ENCODE measurements around the gene FAAH2.
A peak's percentile ranks its signal among the peaks of the same experiment; 100 is the strongest.
"Not testable (repeated sequence)": the region's sequence is repeated elsewhere in the genome, so short reads cannot be mapped to it uniquely, and the experiment has no call there.

Gene FAAH2

DNA sequence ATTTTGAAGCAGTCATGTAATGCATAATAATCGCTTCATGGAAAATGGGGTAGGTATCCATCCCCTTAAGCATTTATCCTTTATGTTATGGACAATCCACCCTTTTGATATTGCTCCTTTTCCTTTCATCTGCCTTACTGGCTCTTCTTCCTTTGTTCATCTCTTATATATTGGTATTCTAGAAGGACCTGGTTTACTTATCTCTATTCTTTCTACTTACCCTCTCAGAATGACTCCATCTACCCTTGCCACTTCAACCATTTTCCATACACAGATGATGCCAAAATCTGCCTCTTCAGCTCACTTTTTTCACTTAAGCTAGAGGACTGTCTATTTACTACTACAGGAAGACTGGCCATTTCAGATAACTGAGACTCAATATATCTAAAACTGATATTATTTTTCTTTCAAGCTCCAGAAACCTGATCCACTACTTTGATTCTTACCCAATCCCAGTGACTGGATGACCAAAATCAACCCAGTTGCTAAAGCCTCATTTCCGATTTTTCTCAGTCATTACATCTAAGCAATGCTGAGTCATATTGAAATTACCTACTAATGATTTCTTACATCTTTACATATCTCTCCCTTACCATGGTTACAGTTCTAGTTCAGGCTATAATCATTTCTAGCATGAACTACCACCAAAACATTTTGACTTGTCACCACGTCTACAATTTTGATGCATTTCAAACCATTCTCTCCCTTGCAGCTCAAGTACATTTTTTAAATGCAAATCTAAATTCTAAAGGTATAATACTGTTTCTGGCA lies 93.7 kb downstream of the FAAH2 start:
- DNase-seq (ENCODE audit: low read depth): no peak

DNA sequence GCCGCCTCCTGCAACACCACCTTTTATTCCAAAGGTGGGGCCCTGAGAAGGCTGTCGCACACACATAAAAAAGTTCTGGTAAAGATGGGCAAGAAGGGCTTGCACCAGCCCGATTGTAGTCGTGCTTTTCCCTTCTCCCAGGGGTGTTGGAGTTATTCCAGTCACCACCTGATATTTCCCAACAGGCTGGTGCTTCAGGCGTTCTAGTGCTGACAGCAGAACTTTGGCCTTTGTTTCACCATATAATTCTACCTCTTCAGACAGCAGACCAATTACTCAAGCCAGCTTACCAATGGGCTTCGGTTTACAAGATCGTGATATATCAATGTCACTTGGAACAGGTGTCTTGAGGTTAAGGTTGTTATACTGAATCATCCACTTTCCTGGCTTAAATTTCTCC lies 107.7 kb downstream of the FAAH2 start:
- not testable (repeated sequence) for DNase-seq (ENCODE audit: low read depth)

DNA sequence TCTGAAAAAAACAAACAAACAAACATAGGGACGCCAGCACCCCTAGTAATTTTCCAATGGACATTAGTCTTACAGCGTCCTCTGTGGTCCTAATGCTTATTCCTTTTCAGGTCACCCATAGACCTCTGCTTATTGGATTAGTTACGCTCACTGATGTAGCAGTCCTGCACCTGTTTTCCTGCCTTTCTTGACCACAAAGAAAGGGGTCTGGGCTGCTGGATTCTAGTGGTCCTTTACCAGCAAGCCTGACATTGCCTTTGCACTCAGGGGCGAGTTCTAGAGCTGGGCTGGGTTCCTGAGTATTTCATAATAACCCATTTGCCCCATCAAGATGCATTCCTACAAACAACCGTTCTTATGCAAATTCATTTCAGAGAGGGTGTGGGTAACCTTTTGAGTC lies 116.7 kb downstream of the FAAH2 start:
- not testable (repeated sequence) for DNase-seq (ENCODE audit: low read depth)

DNA sequence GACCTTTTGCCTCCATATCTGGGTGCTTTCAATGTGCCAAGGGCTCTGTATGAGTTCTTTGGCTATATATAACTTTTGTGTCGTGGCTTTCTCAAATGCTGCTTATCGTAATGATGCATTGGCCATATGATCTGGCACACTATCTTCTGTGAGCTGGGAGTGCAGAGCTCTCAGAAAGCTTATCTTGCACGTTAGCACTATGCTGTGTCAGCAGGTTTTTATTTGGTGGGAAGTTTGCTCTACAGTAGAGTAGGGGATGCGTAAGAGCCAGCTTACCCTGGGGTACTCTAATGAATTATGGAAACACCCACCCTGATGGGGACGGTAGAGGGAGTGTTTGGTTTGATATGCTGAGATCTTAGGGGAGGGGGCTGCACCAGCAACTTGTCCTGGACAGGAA lies 119.6 kb downstream of the FAAH2 start:
- no peak for DNase-seq (ENCODE audit: low read depth)

DNA sequence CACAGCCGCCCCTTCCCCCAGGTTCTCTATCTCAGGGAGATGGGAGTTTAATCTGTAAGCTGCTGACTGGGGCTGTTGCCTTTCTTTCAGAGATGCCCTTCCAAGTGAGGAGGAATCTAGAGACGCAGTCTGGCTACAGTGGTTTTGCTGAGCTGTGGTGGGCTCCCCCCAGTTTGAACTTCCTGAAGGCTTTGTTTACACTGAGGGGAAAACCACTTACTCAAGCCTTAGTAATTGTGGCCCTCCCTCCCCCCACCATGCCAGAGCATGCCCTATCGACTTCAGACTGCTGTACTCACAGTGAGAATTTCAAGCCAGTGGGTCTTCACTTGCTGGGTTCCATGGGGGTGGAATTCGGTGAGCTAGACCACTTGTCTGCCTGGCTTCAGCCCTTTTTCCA lies 131.3 kb downstream of the FAAH2 start:
- DNase-seq (ENCODE audit: low read depth): no peak

DNA sequence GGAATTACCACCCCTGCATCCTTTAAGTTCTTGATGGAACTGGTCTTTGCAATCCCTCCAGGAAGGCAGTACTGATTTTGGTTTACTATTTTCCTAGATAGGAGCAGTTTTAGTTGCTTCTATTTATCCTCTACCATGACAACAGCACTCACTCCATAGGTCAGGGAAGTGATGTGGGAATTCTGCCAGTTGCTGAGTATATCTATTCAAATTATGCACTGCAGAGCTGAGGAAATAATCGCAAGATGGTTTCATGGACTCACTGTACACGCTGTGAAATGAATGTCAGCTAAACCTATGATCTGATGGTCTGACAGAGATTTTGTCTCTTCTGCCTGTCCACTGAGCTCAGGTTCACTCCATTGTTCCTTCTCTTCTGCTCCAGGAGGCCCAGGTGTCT lies 135.8 kb downstream of the FAAH2 start:
- DNase-seq (ENCODE audit: low read depth): no peak

DNA sequence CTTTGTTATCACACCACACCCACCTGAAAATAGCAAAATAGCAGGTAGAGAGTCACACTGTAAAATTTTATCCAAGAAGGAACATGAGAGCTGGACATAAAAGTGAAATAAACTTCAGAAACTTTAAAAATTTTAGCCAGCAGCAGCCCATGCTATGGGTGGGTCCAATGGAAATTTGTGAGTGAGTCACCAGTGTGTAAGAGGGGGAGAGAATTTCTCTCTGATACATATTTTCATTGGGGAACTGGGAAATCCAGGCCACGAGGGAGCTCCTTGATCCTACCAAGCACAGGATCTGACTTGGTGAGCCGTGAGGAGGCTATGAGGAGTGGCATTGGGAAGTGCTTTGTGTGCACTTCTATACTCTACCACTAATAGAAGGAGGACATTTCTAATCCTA lies 136.3 kb downstream of the FAAH2 start:
- DNase-seq (ENCODE audit: low read depth): no peak

DNA sequence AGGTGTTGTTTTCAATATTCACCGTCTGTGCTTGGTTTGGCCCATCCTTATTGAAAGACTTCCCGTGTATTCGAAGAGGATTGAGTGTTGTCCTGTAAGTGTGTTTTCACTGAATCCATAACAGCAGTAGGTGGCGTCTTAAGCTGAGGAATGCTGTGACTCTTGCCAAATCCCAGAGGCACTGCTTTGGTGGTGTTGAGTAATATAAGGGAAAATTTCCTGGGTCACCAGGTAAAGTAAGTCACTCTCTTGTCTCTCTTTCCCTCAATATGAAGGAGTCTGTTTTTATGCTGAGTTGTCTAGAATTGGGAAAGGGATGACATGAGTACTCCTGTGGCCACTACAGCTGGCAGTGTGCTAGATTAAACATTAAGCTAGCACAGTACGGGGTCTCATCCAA lies 158.6 kb downstream of the FAAH2 start:
- no peak for DNase-seq (ENCODE audit: low read depth)

DNA sequence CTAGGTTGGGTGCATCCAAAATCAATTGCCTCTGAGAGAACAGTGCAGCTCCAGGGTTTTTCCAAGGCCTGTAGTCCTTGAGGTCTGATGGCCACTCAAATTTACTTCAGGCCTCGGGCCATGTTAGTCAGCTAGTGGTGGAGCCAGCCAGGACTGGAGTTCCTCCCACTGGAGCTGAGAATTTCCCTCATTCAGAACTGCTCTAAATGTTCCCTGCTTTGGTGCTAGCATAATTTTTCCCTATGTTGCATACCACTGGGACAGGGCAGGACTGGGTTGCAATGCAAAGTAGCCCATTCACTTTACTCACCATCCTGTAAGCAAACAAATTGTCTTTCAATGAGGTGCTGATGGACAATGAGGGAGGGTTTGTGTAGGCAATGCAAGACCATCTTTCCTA lies 159.3 kb downstream of the FAAH2 start:
- DNase-seq (ENCODE audit: low read depth): no peak

DNA sequence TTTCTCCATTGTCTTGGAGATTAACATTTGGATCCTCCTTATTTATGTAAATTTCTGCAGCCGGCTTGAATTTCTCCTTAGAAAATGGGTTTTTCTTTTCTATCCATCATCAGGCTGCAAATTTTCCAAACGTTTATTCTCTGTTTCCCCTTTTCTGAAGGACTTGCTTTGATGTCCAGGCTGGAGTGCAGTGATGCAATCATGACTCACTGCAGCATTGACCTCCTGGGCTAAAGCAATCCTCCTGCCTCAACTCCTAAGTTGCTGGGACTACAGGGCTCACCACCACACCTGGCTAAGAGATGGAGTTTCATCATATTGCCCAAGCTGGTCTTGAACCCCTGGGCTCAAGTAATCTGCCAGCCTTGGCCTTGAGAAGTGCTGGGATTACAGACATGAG lies 161.3 kb downstream of the FAAH2 start:
- no peak for DNase-seq (ENCODE audit: low read depth)

DNA sequence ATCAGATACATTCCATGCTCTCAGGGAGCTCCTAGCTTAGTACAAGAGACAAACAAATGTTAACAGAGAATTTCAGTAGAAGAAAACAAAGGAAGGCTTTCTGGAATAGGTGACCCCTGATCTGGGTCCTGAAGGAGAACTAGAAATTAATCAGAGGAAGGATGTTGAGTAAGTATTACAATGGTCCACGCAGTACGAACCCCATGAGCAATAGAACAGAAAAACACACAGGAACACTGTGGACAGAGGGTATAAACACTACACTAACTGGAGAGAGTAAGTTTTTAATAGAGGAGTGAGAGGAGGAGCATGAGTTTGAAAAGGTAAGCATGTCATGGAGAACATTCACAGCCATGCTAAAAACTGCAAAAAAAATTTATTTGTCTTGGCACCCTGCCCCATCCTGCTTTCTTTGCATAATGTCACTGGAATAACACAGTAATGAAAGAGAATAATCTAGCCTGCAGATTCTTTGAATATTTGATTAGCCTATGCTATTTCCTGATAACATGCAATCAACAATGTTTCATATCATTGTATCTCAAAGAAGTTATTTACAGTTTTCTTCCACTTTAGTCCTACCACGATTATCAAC lies 165.0 kb downstream of the FAAH2 start:
- DNase-seq (ENCODE audit: low read depth): no peak

DNA sequence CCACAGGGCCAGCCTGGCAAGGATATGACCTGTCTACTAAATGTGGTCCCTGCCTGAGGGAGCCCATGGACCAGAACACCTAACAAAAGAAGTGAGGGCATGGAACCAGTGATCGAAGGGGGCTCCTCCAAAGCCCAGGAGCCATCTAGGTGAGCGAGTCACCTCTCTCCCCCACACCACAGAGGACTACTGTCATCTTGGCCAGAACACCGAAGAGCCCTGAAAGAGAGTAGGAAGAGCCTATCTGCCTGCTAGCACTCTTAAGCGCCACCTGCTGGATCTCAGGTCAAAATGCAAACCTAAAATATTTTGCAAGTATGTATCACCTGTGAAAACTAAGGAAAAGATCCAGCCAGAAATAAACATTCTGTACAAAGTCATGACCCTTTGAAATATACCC lies 167.4 kb downstream of the FAAH2 start:
- peak; percentile 3 for DNase-seq (ENCODE audit: low read depth)

DNA sequence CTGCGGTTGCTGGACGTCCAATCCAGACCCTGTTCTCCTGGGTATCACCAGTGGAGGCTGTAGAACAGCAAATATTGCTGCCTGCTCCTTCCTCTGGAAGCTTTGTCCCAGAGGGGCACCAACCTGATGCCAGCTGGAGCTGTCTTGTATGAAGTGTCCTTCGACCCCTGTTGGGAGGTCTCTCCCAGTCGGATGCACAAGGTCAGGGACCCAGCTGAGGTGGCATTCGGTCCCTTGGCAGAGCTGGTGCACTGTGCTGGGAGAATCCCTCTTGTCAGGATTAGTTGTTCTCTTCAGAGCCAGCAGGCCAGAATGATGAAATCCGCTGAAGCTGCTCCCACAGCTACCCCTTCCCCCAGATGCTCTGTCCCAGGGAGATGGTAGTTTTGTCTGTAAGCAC lies 195.0 kb downstream of the FAAH2 start:
- DNase-seq (ENCODE audit: low read depth): no peak

DNA sequence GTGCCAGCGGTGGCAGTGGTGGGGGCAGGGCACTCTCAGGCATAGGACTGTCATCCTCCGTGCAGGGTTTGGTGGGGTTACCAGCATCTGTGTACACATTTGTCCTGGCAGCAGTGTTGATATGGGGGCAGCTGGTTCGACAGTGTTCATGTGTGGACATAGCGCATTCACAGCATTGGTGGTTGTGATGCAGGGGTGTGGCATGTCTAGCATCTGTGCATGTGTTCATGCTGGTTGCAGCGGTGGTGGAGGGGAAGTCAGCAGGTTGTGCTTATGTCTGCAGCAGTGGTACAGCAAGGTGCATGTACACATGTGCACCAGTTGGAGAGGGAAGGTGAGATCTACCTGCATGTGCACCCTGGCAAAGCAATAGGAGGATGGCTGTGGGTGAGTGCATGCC lies 230.0 kb downstream of the FAAH2 start:
- DNase-seq (ENCODE audit: low read depth): no peak

DNA sequence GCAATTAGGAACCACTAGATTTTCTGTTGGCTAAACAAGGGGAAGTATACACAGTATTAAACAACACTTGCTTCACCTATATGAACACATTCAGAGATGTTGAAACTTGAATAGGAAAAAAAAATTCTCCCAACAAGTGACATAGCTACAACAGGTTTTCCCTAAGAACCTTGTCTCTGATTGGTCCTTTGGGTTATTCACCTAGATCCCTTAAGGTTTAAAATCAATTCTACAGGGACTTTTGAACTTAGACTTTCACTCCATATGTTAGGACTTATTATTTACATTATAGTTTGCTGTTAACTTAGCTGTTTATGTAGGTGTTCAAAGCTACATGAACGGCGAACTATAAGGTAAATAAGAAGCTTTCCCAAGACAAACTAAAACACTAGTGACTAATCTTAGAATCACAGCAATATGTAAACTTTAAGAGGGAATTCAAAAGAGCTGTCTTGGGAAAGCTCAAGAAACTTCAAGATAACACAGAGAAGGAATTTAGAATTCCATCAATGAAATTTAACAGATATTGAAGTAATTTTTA lies 233.1 kb downstream of the FAAH2 start:
- no peak for DNase-seq (ENCODE audit: low read depth)

DNA sequence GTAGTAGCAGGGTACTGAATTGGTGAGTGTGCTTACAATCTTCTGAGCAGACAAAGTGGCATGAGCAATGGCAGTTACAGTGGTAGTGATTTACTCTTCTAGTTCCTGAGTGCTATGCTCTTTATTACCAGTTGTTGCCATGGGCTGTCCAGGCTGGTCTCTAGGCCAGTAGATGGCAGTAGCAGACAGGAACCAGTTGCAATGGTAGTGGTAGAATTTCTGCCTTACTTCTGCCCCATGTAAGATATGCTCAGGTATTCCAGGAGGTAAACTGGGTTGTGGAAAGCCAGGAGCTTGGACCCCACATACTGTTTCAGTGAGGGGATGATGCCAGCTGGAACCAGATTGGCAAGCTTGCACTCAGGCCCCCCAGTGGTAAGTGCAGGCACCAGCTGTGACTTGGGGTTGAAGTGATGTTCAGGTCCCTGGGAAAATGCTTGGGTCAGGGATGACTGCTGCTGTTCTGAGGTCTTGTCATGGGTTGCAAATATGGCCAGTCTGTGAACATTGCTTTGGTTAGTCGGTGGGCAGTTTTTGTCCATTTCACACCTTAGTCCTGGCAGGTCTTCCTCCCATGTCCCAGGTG lies 242.3 kb downstream of the FAAH2 start:
- peak; percentile 0 for DNase-seq (ENCODE audit: low read depth)
